RWPE1 (cell line): ENCODE measurements around the gene GAL3ST1.

Experiments
- CTCF ChIA-PET: fragments of 350-600 bp; sonication (Branson Sonifier 250); formaldehyde crosslinking; extraction: SDS; loops from one replicate; lab custom pipeline; 2021; lab: Yijun Ruan, JAX
- POLR2A ChIA-PET: fragments of 400-600 bp; formaldehyde crosslinking; extraction: SDS; loops from one replicate; lab custom pipeline; 2020; ENCODE audit warnings: antibody characterized with exemption; ENCODE audit not compliant: low non-redundant PET; lab: Yijun Ruan, JAX
- DNase-seq: peaks from one replicate; pipeline ENCODE4 v3.0.0; 2012; ENCODE audit warnings: low spot score
- H3K27ac ChIP-seq: fragments of 450-650 bp; 2 replicates; pipeline ENCODE4 v1.5.1; 2017
- TF ChIP-seq, protein P1 (sequence below): fragments of 450-650 bp; conservative IDR thresholded peaks from 2 replicates; pipeline ENCODE4 v1.5.1; 2017; ENCODE audit warnings: low read depth, mild to moderate bottlenecking

Gene GAL3ST1

GRCh38 chr22:30508216-30508615, 66.2 kb downstream of the GAL3ST1 start:
- ChIA-PET CTCF (interaction anchor here (0.7 kb wide), 1 partner anchor 872 kb away, joined by 3 read pairs; no protein-coding TSS in a partner anchor), POLR2A (no interaction called here)
- TF ChIP-seq, protein P1, sequence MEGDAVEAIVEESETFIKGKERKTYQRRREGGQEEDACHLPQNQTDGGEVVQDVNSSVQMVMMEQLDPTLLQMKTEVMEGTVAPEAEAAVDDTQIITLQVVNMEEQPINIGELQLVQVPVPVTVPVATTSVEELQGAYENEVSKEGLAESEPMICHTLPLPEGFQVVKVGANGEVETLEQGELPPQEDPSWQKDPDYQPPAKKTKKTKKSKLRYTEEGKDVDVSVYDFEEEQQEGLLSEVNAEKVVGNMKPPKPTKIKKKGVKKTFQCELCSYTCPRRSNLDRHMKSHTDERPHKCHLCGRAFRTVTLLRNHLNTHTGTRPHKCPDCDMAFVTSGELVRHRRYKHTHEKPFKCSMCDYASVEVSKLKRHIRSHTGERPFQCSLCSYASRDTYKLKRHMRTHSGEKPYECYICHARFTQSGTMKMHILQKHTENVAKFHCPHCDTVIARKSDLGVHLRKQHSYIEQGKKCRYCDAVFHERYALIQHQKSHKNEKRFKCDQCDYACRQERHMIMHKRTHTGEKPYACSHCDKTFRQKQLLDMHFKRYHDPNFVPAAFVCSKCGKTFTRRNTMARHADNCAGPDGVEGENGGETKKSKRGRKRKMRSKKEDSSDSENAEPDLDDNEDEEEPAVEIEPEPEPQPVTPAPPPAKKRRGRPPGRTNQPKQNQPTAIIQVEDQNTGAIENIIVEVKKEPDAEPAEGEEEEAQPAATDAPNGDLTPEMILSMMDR = no peak
- H3K27ac ChIP-seq = no peak overlapping the region
- no peak for DNase-seq

- no peak for DNase-seq
- TF ChIP-seq, protein P1 = no peak
- CTCF ChIA-PET = interaction anchor here (0.7 kb wide), 1 partner anchor 872 kb away, joined by 3 read pairs; no protein-coding TSS in a partner anchor
- POLR2A ChIA-PET = no interaction called here
- no peak overlapping the region for H3K27ac ChIP-seq
These were observed 66.8 kb downstream of the GAL3ST1 start for GRCh38 chr22:30507670-30508069.

DNA sequence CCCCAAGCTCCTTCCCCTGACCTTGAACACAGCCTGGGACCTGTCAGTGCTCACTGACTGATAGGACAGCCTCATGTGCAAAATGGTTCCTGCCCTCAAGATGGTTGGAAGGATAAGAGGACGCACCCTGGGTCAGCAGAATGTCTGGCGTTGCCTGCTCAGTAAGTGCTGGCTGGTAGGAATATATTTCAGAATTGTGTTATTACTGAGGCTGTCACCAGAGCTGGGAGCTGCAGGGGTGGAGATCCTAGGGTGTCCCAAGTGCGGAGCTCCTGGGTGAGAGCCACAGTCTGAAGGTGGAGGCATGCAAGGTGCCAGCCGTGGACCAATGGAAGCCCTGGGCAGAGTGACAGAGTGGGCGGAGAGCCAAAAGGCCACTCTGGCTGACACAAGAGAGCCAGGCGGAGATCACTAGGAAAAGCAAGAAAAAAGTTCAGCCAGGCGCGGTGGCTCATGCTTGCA, 67.9 kb downstream of the GAL3ST1 start:
- no peak overlapping the region for H3K27ac ChIP-seq
- CTCF ChIA-PET = interaction anchor here (0.6 kb wide), 1 partner anchor 623 kb away, joined by 3 read pairs; no protein-coding TSS in a partner anchor
- TF ChIP-seq, protein P1 = no peak
- DNase-seq = no peak
- POLR2A ChIA-PET = no interaction called here
